ENCODE measurements around the gene KCND2. TPM values are rescaled to one million over a fixed set of nuclear protein-coding genes. Genes with fewer than 3 reads are reported as not detected.

KCND2 gene
- total and polyA plus RNA-seq, 2 of the 8 experiments (the other 6 are each of a cell fraction or from before 2014, with no cell fraction given) = 4.6 to 7.7 TPM

DNA sequence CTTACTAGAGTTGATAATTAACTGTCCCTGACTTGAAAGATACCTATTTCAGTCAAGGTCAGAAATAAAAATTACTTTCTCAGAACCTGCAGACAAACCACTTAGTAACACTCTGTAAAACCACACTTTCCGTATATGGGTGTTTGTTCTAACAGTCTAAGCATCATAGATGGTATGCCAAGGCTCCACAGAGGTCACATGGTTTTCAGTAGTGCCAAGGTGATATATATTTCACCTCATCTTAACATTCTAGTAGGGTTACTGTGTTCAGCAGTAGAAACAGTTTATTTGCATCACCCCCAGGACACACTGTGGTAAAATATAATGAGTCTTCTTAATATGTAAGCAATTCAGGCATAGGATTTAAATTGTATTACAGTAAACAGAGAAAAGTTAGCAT is 61.5 kb downstream of the KCND2 start:
- Histone ChIP-seq H3K18ac (ENCODE audit: extremely low read depth, low read length) (no peak overlapping the region), H4K5ac (ENCODE audit: insufficient read length, low read depth, low read length) (no peak overlapping the region), H3K79me2 (ENCODE audit: control insufficient read depth in 1 of 2, insufficient read depth in 2 of 2, low read length in 2 of 2) (no peaks in the 10 kb centered on the region), H3K23ac (ENCODE audit: insufficient read length) (no peak overlapping the region), H3K4ac (replicated peaks; ENCODE audit: insufficient read length, low read depth, low read length) (no peak overlapping the region), H4K20me1 (replicated peaks in 1 of 2; ENCODE audit: control insufficient read depth in 1 of 2, insufficient read depth in 2 of 2, low read length in 2 of 2) (no peaks in the 10 kb centered on the region), H3K4me1 (replicated peaks in 1 of 4; ENCODE audit: control insufficient read depth in 3 of 4, insufficient read depth in 4 of 4, low read length in 3 of 4) (no peaks in the 10 kb centered on the region), H2AFZ (ENCODE audit: low read length) (no peak overlapping the region), H3K14ac (ENCODE audit: insufficient read length) (no peak overlapping the region), H3K4me3 (ENCODE audit: extremely low read depth in 1 of 4, insufficient read depth in 2 of 4, low read depth in 3 of 4, low read length in 4 of 4) (no peak overlapping the region), H2BK15ac (ENCODE audit: low read length) (no peak overlapping the region), H4K91ac (replicated peaks; ENCODE audit: insufficient read length, low read length) (no peak overlapping the region), H3K27ac (ENCODE audit: low read depth, low read length) (no peak overlapping the region), H2BK120ac (replicated peaks; ENCODE audit: low read depth, low read length) (no peak overlapping the region), H3K9ac (replicated peaks in 1 of 4; ENCODE audit: extremely low read depth in 1 of 4, low read depth in 3 of 4, low read length in 3 of 4) (no peak overlapping the region), H3K56ac (replicated peaks; ENCODE audit: insufficient read length, low read depth, low read length) (no peak overlapping the region), H3K23me2 (ENCODE audit: low read depth, low read length) (no peaks in the 10 kb centered on the region), H3K9me3 (ENCODE audit: insufficient read depth in 2 of 2, low read depth in 1 of 2, low read length in 1 of 2) (no peaks in the 10 kb centered on the region), H4K8ac (ENCODE audit: extremely low read depth, insufficient read depth, low read length) (no peak overlapping the region), H3K27me3 (replicated peaks in 1 of 4; ENCODE audit: control insufficient read depth in 3 of 4, extremely low read depth in 1 of 4, insufficient read depth in 3 of 4, low read length in 3 of 4) (no peaks in the 10 kb centered on the region), H2BK5ac (ENCODE audit: low read depth, low read length) (no peak overlapping the region), H2BK20ac (ENCODE audit: low read length) (no peak overlapping the region), H3K36me3 (ENCODE audit: control insufficient read depth in 2 of 4, insufficient read depth in 4 of 4, low read length in 3 of 4) (no peaks in the 10 kb centered on the region), H3K4me2 (ENCODE audit: insufficient read depth in 1 of 2, low read depth in 2 of 2, low read length in 2 of 2) (no peak overlapping the region), H3K79me1 (ENCODE audit: low read depth, low read length) (no peaks in the 10 kb centered on the region), H2AK5ac (ENCODE audit: low read depth, low read length) (no peak overlapping the region), H2BK12ac (ENCODE audit: low read depth, low read length) (no peak overlapping the region)
- ChIA-PET CTCF (ENCODE audit: partially characterized antibody) (no interaction called here), POLR2A (ENCODE audit: partially characterized antibody) (no interaction called here)
- TF ChIP-seq RXRA (IDR thresholded peaks at IDR 0.05; ENCODE audit: insufficient read depth, low read depth, low read length) = no peak
- TF ChIP-seq GABPA (IDR thresholded peaks at IDR 0.05; ENCODE audit: borderline replicate concordance, insufficient read depth, low read length) = no peak
- no peak for TF ChIP-seq TAF1 (IDR thresholded peaks at IDR 0.05; ENCODE audit: low read depth, low read length)
- no peak for TF ChIP-seq ATF2 (IDR thresholded peaks at IDR 0.05; ENCODE audit: low read length)
- no peak for TF ChIP-seq PHF8 (conservative IDR thresholded peaks at IDR 0.05; ENCODE audit: low read depth, low read length)
- no peak for TF ChIP-seq MAX (IDR thresholded peaks at IDR 0.05)
- no peak for TF ChIP-seq CHD2 (IDR thresholded peaks at IDR 0.05; ENCODE audit: low read length)
- FAIRE-seq (no peak), DNase-seq (ENCODE audit: low read depth in 1 of 2, low spot score in 2 of 2) (no peak)
- WGBS, 2 experiments (ENCODE audit: extremely low coverage in 1 of 2, insufficient coverage in 1 of 2, insufficient read length in 1 of 2, insufficient replicate concordance in 2 of 2, low coverage in 1 of 2, low lambda C conversion rate in 2 of 2, missing lambda C conversion rate in 1 of 2) = 86% methylated on average over 1 of the region's 1 CpG; no CpG with 5 or more reads in 1 of the 2 experiments
